HepG2 (cell line): Measurements from ENCODE around the gene TCF23. TPM values are rescaled to one million over a fixed set of nuclear protein-coding genes. Genes with fewer than 3 reads are reported as not detected.
A peak's percentile ranks its signal among the peaks of the same experiment; 100 is the strongest.

Experiments
- NFIC ChIP-seq: IDR thresholded peaks from 2 replicates; pipeline ENCODE4 v1.6.1; 2012; ENCODE audit warnings: mild to moderate bottlenecking, low read length, inconsistent platforms
- RARG ChIP-seq: sonication (generic); formaldehyde crosslinking; IDR thresholded peaks from 2 replicates; pipeline ENCODE4 v1.4.0; 2020; ENCODE audit warnings: low read depth, mild to moderate bottlenecking, missing genetic modification reagents
- TEAD2 ChIP-seq: sonication (generic); formaldehyde crosslinking; IDR thresholded peaks from 2 replicates; pipeline ENCODE4 v1.9.0; 2021; ENCODE audit warnings: missing genetic modification reagents
- ZNF550 ChIP-seq: sonication (generic); formaldehyde crosslinking; IDR thresholded peaks from 2 replicates; pipeline ENCODE4 v1.4.0; 2020; ENCODE audit warnings: mild to moderate bottlenecking, missing genetic modification reagents, borderline replicate concordance
- ZNF605 ChIP-seq: sonication (generic); formaldehyde crosslinking; IDR thresholded peaks from 2 replicates; pipeline ENCODE4 v1.8.0; 2022; ENCODE audit warnings: mild to moderate bottlenecking, missing genetic modification reagents
- ZNF724P ChIP-seq: sonication (generic); formaldehyde crosslinking; IDR thresholded peaks from 2 replicates; pipeline ENCODE4 v1.8.0; 2022; ENCODE audit warnings: missing genetic modification reagents, borderline replicate concordance
- ZNF792 ChIP-seq: IDR thresholded peaks from 2 replicates; pipeline ENCODE4 v1.6.1; 2016
- polyA plus RNA-seq, 8 experiments: library from polyadenylated mRNA; depleted of rRNA in 3 of 8; stranded (reverse) in 7 of 8; unstranded in 1 of 8; fragments of >200 nt; fragmentation: Illumina TruSeq in 4 of 8; extraction: Trizol in 4 of 8; gene quantifications; 2 replicates each; pipeline versions ENCODE4 v1.2.1 to v1.2.3, GENCODE V29; 2011 to 2016; ENCODE audit warnings: low read depth in 4 of 8, missing spikeins in 1 of 8, mixed read lengths in 1 of 8; ENCODE audit not compliant: insufficient read depth in 1 of 8
- total RNA-seq, 5 experiments: library from RNA; depleted of rRNA; stranded (reverse); fragments of >200 nt; fragmentation: Illumina TruSeq; extraction: Trizol; gene quantifications; 2 replicates each; pipeline ENCODE4 v1.2.3, GENCODE V29; 2016; ENCODE audit warnings: low read depth in 1 of 5
- TF ChIP-seq, protein P1 (sequence below): sonication (generic); formaldehyde crosslinking; IDR thresholded peaks from 2 replicates; pipeline ENCODE4 v1.4.0; 2020; ENCODE audit warnings: mild to moderate bottlenecking, missing genetic modification reagents
- TF ChIP-seq, protein P2 (sequence below): sonication (generic); formaldehyde crosslinking; conservative IDR thresholded peaks from 2 replicates; pipeline ENCODE4 v1.4.0; 2020; ENCODE audit warnings: missing genetic modification reagents
- TF ChIP-seq, protein P3 (sequence below): sonication (generic); formaldehyde crosslinking; IDR thresholded peaks from 2 replicates; pipeline ENCODE4 v1.8.1; 2023; ENCODE audit warnings: missing genetic modification reagents, inconsistent platforms, borderline replicate concordance
- TF ChIP-seq, protein P4 (sequence below): sonication (generic); formaldehyde crosslinking; IDR thresholded peaks from 2 replicates; pipeline ENCODE4 v1.4.0; 2020; ENCODE audit warnings: missing genetic modification reagents

Gene TCF23
- total and polyA plus RNA-seq, 2 of the 13 experiments (the other 11 are each of a cell fraction or from before 2014, with no cell fraction given): 0.02 to 1.4 TPM

DNA sequence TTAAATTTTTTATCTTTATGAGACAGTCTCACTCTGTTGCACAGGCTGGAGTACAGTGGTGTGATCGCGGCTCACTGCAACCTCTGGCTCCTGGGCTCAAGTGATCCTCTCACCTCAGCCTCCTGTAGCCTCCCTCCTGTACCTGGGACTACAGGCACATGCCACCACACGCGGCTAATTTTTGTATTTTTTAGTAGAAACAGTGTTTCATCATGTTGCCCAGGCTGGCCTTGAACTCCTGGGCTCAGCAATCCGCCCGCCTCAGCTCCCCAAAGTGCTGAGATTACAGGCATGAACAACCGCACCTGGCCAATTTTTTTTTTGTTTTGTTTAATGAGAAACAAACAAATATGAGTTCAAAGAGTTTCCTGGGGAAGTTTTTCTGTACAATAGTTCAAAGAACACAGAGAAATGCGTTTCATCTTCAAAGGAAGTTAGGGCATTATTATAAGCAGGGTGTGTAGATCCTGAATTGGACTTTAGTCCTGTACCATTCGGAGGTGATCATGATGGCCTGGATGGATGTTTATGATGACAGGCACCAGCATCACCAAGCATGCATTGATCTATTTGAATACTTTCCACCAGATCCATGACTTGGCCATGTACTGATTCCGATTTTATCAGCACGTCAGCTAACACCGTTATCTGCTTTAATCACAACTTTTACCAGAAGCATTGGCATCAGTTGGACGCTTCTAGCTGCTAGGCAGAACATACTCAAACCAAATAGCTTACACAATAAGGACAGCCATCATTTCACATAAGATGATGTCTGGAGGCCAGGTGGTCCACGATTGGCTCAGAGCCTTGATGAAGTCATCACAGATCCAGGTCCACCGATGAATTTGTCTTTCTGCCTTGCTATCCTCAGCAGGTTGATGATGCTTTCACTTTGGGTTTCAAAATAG, 28.9 kb downstream of the TCF23 start (continued):
- TF ChIP-seq, protein P1, sequence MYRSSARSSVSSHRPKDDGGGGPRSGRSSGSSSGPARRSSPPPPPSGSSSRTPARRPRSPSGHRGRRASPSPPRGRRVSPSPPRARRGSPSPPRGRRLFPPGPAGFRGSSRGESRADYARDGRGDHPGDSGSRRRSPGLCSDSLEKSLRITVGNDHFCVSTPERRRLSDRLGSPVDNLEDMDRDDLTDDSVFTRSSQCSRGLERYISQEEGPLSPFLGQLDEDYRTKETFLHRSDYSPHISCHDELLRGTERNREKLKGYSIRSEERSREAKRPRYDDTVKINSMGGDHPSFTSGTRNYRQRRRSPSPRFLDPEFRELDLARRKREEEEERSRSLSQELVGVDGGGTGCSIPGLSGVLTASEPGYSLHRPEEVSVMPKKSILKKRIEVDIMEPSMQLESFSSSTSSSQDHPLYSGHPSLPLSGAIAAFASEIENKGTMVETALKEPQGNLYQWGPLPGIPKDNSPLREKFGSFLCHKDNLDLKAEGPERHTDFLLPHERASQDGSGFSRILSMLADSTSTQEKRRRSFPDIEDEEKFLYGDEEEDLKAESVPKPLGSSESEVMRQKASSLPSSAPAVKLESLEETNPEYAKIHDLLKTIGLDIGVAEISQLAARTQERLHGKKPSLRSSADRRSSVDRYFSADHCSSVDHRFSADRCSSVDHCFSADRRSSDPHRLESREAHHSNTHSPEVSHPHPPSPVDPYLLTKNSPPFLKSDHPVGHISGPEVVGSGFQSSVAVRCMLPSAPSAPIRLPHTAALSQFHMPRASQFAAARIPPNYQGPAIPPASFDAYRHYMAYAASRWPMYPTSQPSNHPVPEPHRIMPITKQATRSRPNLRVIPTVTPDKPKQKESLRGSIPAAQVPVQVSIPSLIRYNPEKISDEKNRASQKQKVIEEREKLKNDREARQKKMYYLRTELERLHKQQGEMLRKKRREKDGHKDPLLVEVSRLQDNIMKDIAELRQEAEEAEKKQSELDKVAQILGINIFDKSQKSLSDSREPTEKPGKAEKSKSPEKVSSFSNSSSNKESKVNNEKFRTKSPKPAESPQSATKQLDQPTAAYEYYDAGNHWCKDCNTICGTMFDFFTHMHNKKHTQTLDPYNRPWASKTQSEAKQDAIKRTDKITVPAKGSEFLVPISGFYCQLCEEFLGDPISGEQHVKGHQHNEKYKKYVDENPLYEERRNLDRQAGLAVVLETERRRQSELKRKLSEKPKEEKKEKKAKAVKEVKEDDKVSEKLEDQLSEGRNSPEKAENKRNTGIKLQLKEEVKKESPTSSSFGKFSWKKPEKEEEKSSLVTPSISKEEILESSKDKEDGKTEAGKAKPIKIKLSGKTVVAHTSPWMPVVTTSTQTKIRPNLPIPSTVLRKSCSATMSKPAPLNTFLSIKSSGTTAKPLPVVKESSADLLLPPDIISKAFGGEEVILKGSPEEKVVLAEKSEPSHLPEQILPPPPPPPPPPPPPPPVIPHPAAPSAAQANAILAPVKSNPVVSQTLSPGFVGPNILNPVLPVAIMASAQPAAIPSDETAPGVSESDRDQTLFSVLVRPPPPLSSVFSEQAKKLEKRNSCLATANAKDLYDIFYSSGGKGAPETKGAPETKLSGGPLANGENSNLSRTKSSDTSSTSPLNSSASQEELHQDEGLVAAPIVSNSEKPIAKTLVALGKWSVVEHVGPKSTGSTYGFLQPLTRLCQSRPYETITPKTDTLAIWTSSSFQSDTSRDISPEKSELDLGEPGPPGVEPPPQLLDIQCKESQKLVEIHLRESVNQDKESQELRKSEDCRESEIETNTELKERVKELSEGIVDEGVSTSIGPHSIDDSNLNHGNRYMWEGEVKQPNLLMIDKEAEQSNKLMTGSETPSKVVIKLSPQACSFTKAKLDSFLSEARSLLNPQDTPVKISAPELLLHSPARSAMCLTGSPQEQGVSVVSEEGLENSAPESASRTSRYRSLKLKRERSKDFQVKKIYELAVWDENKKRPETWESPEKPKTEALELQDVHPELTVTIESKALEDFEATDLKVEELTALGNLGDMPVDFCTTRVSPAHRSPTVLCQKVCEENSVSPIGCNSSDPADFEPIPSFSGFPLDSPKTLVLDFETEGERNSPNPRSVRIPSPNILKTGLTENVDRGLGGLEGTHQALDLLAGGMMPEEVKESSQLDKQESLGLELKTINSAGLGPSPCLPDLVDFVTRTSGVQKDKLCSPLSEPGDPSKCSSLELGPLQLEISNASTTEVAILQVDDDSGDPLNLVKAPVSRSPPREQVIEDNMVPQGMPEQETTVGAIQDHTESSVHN (CRISPR knock-in tag): no peak
- TF ChIP-seq ZNF792 (CRISPR knock-in tag): peak; percentile 37; the same call in 1 of the 2 replicates
- TF ChIP-seq, protein P2, sequence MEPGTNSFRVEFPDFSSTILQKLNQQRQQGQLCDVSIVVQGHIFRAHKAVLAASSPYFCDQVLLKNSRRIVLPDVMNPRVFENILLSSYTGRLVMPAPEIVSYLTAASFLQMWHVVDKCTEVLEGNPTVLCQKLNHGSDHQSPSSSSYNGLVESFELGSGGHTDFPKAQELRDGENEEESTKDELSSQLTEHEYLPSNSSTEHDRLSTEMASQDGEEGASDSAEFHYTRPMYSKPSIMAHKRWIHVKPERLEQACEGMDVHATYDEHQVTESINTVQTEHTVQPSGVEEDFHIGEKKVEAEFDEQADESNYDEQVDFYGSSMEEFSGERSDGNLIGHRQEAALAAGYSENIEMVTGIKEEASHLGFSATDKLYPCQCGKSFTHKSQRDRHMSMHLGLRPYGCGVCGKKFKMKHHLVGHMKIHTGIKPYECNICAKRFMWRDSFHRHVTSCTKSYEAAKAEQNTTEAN (CRISPR knock-in tag): peak; percentile 87; the same call in 1 of the 2 replicates
- 0 out of 2 replicates have a peak, but pooled peaks have one; percentile 40 for TF ChIP-seq ZNF724P (CRISPR knock-in tag)
- TF ChIP-seq TEAD2: no peak
- TF ChIP-seq RARG (CRISPR knock-in tag): no peak
- TF ChIP-seq, protein P3, sequence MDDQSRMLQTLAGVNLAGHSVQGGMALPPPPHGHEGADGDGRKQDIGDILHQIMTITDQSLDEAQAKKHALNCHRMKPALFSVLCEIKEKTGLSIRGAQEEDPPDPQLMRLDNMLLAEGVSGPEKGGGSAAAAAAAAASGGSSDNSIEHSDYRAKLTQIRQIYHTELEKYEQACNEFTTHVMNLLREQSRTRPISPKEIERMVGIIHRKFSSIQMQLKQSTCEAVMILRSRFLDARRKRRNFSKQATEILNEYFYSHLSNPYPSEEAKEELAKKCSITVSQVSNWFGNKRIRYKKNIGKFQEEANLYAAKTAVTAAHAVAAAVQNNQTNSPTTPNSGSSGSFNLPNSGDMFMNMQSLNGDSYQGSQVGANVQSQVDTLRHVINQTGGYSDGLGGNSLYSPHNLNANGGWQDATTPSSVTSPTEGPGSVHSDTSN (CRISPR knock-in tag): no peak
- TF ChIP-seq, protein P4, sequence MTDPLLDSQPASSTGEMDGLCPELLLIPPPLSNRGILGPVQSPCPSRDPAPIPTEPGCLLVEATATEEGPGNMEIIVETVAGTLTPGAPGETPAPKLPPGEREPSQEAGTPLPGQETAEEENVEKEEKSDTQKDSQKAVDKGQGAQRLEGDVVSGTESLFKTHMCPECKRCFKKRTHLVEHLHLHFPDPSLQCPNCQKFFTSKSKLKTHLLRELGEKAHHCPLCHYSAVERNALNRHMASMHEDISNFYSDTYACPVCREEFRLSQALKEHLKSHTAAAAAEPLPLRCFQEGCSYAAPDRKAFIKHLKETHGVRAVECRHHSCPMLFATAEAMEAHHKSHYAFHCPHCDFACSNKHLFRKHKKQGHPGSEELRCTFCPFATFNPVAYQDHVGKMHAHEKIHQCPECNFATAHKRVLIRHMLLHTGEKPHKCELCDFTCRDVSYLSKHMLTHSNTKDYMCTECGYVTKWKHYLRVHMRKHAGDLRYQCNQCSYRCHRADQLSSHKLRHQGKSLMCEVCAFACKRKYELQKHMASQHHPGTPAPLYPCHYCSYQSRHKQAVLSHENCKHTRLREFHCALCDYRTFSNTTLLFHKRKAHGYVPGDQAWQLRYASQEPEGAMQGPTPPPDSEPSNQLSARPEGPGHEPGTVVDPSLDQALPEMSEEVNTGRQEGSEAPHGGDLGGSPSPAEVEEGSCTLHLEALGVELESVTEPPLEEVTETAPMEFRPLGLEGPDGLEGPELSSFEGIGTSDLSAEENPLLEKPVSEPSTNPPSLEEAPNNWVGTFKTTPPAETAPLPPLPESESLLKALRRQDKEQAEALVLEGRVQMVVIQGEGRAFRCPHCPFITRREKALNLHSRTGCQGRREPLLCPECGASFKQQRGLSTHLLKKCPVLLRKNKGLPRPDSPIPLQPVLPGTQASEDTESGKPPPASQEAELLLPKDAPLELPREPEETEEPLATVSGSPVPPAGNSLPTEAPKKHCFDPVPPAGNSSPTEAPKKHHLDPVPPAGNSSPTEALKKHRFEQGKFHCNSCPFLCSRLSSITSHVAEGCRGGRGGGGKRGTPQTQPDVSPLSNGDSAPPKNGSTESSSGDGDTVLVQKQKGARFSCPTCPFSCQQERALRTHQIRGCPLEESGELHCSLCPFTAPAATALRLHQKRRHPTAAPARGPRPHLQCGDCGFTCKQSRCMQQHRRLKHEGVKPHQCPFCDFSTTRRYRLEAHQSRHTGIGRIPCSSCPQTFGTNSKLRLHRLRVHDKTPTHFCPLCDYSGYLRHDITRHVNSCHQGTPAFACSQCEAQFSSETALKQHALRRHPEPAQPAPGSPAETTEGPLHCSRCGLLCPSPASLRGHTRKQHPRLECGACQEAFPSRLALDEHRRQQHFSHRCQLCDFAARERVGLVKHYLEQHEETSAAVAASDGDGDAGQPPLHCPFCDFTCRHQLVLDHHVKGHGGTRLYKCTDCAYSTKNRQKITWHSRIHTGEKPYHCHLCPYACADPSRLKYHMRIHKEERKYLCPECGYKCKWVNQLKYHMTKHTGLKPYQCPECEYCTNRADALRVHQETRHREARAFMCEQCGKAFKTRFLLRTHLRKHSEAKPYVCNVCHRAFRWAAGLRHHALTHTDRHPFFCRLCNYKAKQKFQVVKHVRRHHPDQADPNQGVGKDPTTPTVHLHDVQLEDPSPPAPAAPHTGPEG (CRISPR knock-in tag): no peak
- peak; percentile 85 for TF ChIP-seq ZNF605 (CRISPR knock-in tag)
- 0 out of 2 replicates have a peak, but pooled peaks have one; percentile 36 for TF ChIP-seq ZNF550 (CRISPR knock-in tag)
- peak; percentile 98 for TF ChIP-seq NFIC
